NCI-H345 treated with DMSO at 0.1 percent for 48 hours (cell line): ENCODE measurements around the gene FNIP2.
"Not testable (repeated sequence)": the region's sequence is repeated elsewhere in the genome, so short reads cannot be mapped to it uniquely, and the experiment has no call there.

Experiments used
- DNase-seq: peaks from one replicate; lab custom pipeline; 2025; ENCODE audit not compliant: unreplicated experiment; lab: John Stamatoyannopoulos, UW

Gene FNIP2

GRCh38 chr4:158813113-158813512 lies 44.3 kb downstream of the FNIP2 start:
- DNase-seq = no peak

- DNase-seq = no peak
Observed at GRCh38 chr4:158814207-158814606, 45.4 kb downstream of the FNIP2 start.

GRCh38 chr4:158814636-158815330 lies 46.0 kb downstream of the FNIP2 start:
- no peak for DNase-seq

GRCh38 chr4:158816955-158817354 lies 48.1 kb downstream of the FNIP2 start:
- DNase-seq = no peak

GRCh38 chr4:158817562-158818296 lies 48.9 kb downstream of the FNIP2 start:
- DNase-seq = no peak

GRCh38 chr4:158818560-158819140 lies 49.8 kb downstream of the FNIP2 start:
- DNase-seq = no peak

GRCh38 chr4:158819942-158820786 lies 51.3 kb downstream of the FNIP2 start:
- no peak for DNase-seq

- DNase-seq = no peak
Observed at GRCh38 chr4:158821228-158821971, 52.6 kb downstream of the FNIP2 start.

- no peak for DNase-seq
Observed at GRCh38 chr4:158822348-158822747, 53.5 kb downstream of the FNIP2 start.

- DNase-seq = no peak
Observed at GRCh38 chr4:158823461-158823873, 54.6 kb downstream of the FNIP2 start.

- DNase-seq = no peak
Observed at GRCh38 chr4:158824425-158825274, 55.8 kb downstream of the FNIP2 start.

GRCh38 chr4:158825433-158826036 lies 56.7 kb downstream of the FNIP2 start:
- no peak for DNase-seq

GRCh38 chr4:158826057-158826456 lies 57.2 kb downstream of the FNIP2 start:
- no peak for DNase-seq

GRCh38 chr4:158826882-158827281 lies 58.1 kb downstream of the FNIP2 start:
- no peak for DNase-seq

GRCh38 chr4:158827543-158827981 lies 58.7 kb downstream of the FNIP2 start:
- no peak for DNase-seq

GRCh38 chr4:158828151-158828550 lies 59.3 kb downstream of the FNIP2 start:
- not testable (repeated sequence) for DNase-seq

GRCh38 chr4:158829254-158829653 lies 60.4 kb downstream of the FNIP2 start:
- DNase-seq = no peak

- no peak for DNase-seq
Observed at GRCh38 chr4:158833602-158834001, 64.8 kb downstream of the FNIP2 start.
